ENCODE data around the gene TLX2. TPM values are rescaled to one million over a fixed set of nuclear protein-coding genes. Genes with fewer than 3 reads are reported as not detected.

TLX2 gene
- total and polyA plus RNA-seq, 2 of the 8 experiments (the other 6 are each of a cell fraction or from before 2014, with no cell fraction given): 0.06 to 0.17 TPM

DNA sequence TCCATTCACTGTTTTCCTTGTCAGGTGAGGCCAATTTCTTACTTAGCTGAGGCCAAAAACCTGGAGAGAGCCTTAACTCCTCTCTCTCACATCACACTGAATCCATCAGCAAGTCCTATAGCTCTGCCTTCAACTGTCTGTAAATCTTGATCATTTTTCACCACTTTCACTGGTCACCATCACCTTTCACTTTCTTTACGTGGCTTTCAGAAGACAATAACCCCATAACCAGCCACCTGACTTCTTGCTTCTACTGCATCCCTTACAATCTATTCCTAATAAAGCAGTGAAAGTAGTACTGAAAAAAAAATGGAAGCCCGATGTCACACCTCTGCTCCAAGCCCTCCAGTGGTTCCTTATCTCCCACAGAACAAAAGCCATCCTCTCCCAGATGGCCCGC, 31.8 kb downstream of the TLX2 start:
- Histone ChIP-seq H3K9me3 (ENCODE audit: insufficient read depth in 2 of 2, low read depth in 1 of 2, low read length in 1 of 2) (no peaks in the 10 kb centered on the region), H3K27me3 (replicated peaks in 1 of 4; ENCODE audit: control insufficient read depth in 3 of 4, extremely low read depth in 1 of 4, insufficient read depth in 3 of 4, low read length in 3 of 4) (peaks cover 4 to 39% (median 21%) of the 10 kb centered on the region in 4 experiments), H3K18ac (ENCODE audit: extremely low read depth, low read length) (no peak overlapping the region), H2AK5ac (ENCODE audit: low read depth, low read length) (no peak overlapping the region), H2AFZ (ENCODE audit: low read length) (no peak overlapping the region), H3K27ac (ENCODE audit: low read depth, low read length) (no peak overlapping the region), H3K4me2 (ENCODE audit: insufficient read depth in 1 of 2, low read depth in 2 of 2, low read length in 2 of 2) (no peak overlapping the region), H3K36me3 (ENCODE audit: control insufficient read depth in 2 of 4, insufficient read depth in 4 of 4, low read length in 3 of 4) (no peaks in the 10 kb centered on the region), H2BK15ac (ENCODE audit: low read length) (no peak overlapping the region), H3K23me2 (ENCODE audit: low read depth, low read length) (peaks cover 9% of the 10 kb centered on the region), H3K79me1 (ENCODE audit: low read depth, low read length) (no peaks in the 10 kb centered on the region), H2BK5ac (ENCODE audit: low read depth, low read length) (no peak overlapping the region), H3K4me1 (replicated peaks in 1 of 4; ENCODE audit: control insufficient read depth in 3 of 4, insufficient read depth in 4 of 4, low read length in 3 of 4) (peaks cover 3 to 10% (median 6%) of the 10 kb centered on the region in 4 experiments; a peak in 6 of 7 replicates), H3K4ac (replicated peaks; ENCODE audit: insufficient read length, low read depth, low read length) (no peak overlapping the region), H3K9ac (replicated peaks in 1 of 4; ENCODE audit: extremely low read depth in 1 of 4, low read depth in 3 of 4, low read length in 3 of 4) (no peak overlapping the region), H4K8ac (ENCODE audit: extremely low read depth, insufficient read depth, low read length) (no peak overlapping the region), H3K23ac (ENCODE audit: insufficient read length) (no peak overlapping the region), H2BK12ac (ENCODE audit: low read depth, low read length) (no peak overlapping the region), H2BK120ac (replicated peaks; ENCODE audit: low read depth, low read length) (no peak overlapping the region), H4K5ac (ENCODE audit: insufficient read length, low read depth, low read length) (no peak overlapping the region), H3K79me2 (ENCODE audit: control insufficient read depth in 1 of 2, insufficient read depth in 2 of 2, low read length in 2 of 2) (no peaks in the 10 kb centered on the region), H4K20me1 (replicated peaks in 1 of 2; ENCODE audit: control insufficient read depth in 1 of 2, insufficient read depth in 2 of 2, low read length in 2 of 2) (peaks cover 3% of the 10 kb centered on the region in 2 experiments), H4K91ac (replicated peaks; ENCODE audit: insufficient read length, low read length) (no peak overlapping the region), H2BK20ac (ENCODE audit: low read length) (no peak overlapping the region), H3K56ac (replicated peaks; ENCODE audit: insufficient read length, low read depth, low read length) (no peak overlapping the region), H3K4me3 (ENCODE audit: extremely low read depth in 1 of 4, insufficient read depth in 2 of 4, low read depth in 3 of 4, low read length in 4 of 4) (no peak overlapping the region), H3K14ac (ENCODE audit: insufficient read length) (no peak overlapping the region)
- 86% methylated on average over 3 of the region's 3 CpGs; no CpG with 5 or more reads in 1 of the 2 experiments for WGBS, 2 experiments (ENCODE audit: extremely low coverage in 1 of 2, insufficient coverage in 1 of 2, insufficient read length in 1 of 2, insufficient replicate concordance in 2 of 2, low coverage in 1 of 2, low lambda C conversion rate in 2 of 2, missing lambda C conversion rate in 1 of 2)
- POLR2A ChIA-PET (ENCODE audit: partially characterized antibody): interaction anchor here (0.6 to 5.2 kb wide), 4 partner anchors 9 to 48 kb away, joined by 3 to 39 read pairs (median 4); partner anchors contain the start of genes AUP1 and HTRA2
- FAIRE-seq (no peak), DNase-seq (ENCODE audit: low read depth in 1 of 2, low spot score in 2 of 2) (no peak)
- CTCF ChIA-PET (ENCODE audit: partially characterized antibody): interaction anchor here (0.8 to 1.4 kb wide), 5 partner anchors 15 to 125 kb away, joined by 3 to 4 read pairs (median 3); partner anchors contain the start of genes C2orf81, CCDC142 and TTC31
- TF ChIP-seq CREB1 (IDR thresholded peaks at IDR 0.05) (no peak), SP4 (IDR thresholded peaks at IDR 0.05; ENCODE audit: low read length) (no peak), RNF2 (IDR thresholded peaks at IDR 0.05; ENCODE audit: borderline replicate concordance, low read depth, low read length, missing control alignments, poor library complexity, severe bottlenecking) (no peak), TEAD4 (IDR thresholded peaks at IDR 0.05; ENCODE audit: low read depth, low read length) (no peak), RAD21 (IDR thresholded peaks at IDR 0.05 in 1 of 2, conservative IDR thresholded peaks at IDR 0.05 in 1 of 2; ENCODE audit: low read depth in 2 of 2, low read length in 2 of 2) (no peak), CBX8 (IDR thresholded peaks at IDR 0.05; ENCODE audit: borderline replicate concordance, low read depth, low read length) (no peak), CHD1 (IDR thresholded peaks at IDR 0.05; ENCODE audit: low read depth, low read length) (no peak), POLR2AphosphoS5 (IDR thresholded peaks at IDR 0.05; ENCODE audit: low read depth, low read length) (no peak), SIN3A (conservative IDR thresholded peaks at IDR 0.05 in 1 of 2, IDR thresholded peaks at IDR 0.05 in 1 of 2; ENCODE audit: low read depth in 1 of 2, low read length in 2 of 2) (no peak), JUN (IDR thresholded peaks at IDR 0.05; ENCODE audit: low read depth, low read length) (no peak), HDAC6 (IDR thresholded peaks at IDR 0.05; ENCODE audit: low read depth, low read length) (no peak), KDM1A (IDR thresholded peaks at IDR 0.05; ENCODE audit: borderline replicate concordance, low read length) (no peak), NANOG (IDR thresholded peaks at IDR 0.05; ENCODE audit: insufficient read depth, low read depth, low read length, poor library complexity, severe bottlenecking) (no peak), EGR1 (IDR thresholded peaks at IDR 0.05; ENCODE audit: borderline replicate concordance, low read depth, low read length) (no peak)

Data from H1 (cell line).